PC-9 (cell line): ENCODE data around the gene ASTN2.
"Not testable (repeated sequence)": the region's sequence is repeated elsewhere in the genome, so short reads cannot be mapped to it uniquely, and the experiment has no call there.

Source experiments
- EZH2 ChIP-seq: fragments of 200-600 bp; sonication (generic); IDR thresholded peaks from 2 replicates; pipeline ENCODE4 v1.8.0; 2017; ENCODE audit warnings: antibody characterized with exemption, low read depth
- TF ChIP-seq, protein P1 (sequence below): fragments of 200-600 bp; sonication (generic); conservative IDR thresholded peaks from 2 replicates; pipeline ENCODE4 v1.6.1; 2017; ENCODE audit warnings: mixed run types, antibody characterized with exemption, mild to moderate bottlenecking, moderate library complexity

DNA sequence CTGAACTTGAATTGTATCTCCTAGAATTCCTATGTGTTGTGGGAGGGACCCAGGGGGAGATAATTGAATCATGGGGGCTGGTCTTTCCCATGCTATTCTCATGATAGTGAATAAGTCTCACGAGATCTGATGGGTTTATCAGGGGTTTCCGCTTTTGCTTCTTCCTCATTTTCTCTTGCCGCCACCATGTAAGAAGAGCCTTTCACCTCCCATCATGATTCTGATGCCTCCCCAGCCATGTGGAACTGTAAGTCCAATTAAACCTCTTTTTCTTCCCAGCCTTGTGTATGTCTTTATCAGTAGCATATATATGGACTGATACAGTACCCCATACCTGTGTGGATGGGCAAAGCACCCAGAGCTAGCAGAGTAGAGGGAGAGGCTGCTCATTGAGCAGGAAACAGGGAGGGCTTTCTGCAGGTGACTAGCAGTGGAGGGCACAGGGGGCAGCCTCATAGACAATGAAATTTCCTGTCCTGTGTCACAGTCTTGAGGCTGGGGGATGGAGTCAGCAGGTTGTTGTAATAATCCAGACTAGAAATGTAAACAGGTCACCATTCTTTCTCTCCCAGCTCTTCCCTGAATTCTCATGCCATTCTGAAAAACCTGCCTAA, 496.9 kb downstream of the ASTN2 start:
- TF ChIP-seq, protein P1, sequence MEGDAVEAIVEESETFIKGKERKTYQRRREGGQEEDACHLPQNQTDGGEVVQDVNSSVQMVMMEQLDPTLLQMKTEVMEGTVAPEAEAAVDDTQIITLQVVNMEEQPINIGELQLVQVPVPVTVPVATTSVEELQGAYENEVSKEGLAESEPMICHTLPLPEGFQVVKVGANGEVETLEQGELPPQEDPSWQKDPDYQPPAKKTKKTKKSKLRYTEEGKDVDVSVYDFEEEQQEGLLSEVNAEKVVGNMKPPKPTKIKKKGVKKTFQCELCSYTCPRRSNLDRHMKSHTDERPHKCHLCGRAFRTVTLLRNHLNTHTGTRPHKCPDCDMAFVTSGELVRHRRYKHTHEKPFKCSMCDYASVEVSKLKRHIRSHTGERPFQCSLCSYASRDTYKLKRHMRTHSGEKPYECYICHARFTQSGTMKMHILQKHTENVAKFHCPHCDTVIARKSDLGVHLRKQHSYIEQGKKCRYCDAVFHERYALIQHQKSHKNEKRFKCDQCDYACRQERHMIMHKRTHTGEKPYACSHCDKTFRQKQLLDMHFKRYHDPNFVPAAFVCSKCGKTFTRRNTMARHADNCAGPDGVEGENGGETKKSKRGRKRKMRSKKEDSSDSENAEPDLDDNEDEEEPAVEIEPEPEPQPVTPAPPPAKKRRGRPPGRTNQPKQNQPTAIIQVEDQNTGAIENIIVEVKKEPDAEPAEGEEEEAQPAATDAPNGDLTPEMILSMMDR, result not testable (repeated sequence)
- not testable (repeated sequence) for TF ChIP-seq EZH2
